AG09319 (cell line): ENCODE results near the gene MTPN.

Source experiments
- DNase-seq: peaks from one replicate; pipeline ENCODE4 v3.0.0-alpha.2; 2010; ENCODE audit warnings: low read depth; ENCODE audit errors: extremely low read depth
- CTCF ChIP-seq: IDR thresholded peaks from 2 replicates; pipeline ENCODE4 v1.5.1; 2011; ENCODE audit warnings: low read depth, mild to moderate bottlenecking, inconsistent platforms, low read length, moderate library complexity

MTPN gene

GRCh38 chr7:135933509-135934188, 43.5 kb downstream of the MTPN start:
- no peak for TF ChIP-seq CTCF

GRCh38 chr7:135932131-135932530, 45.0 kb downstream of the MTPN start:
- TF ChIP-seq CTCF, result no peak

More at GRCh38 chr7:135933509-135934188, 43.5 kb downstream of the MTPN start:
- DNase-seq, result no peak

GRCh38 chr7:135930565-135931461, 46.3 kb downstream of the MTPN start:
- DNase-seq, result no peak
- no peak for TF ChIP-seq CTCF

More at GRCh38 chr7:135932131-135932530, 45.0 kb downstream of the MTPN start:
- no peak for DNase-seq

- TF ChIP-seq CTCF, result no peak
- no peak for DNase-seq
Measured at GRCh38 chr7:135929722-135930141, 47.4 kb downstream of the MTPN start.

GRCh38 chr7:135929249-135929648, 47.9 kb downstream of the MTPN start:
- no peak for DNase-seq
- no peak for TF ChIP-seq CTCF

- no peak for DNase-seq
- no peak for TF ChIP-seq CTCF
Measured at GRCh38 chr7:135928136-135928535, 49.0 kb downstream of the MTPN start.

- no peak for DNase-seq
- TF ChIP-seq CTCF, result no peak
Measured at GRCh38 chr7:135925210-135925609, 51.9 kb downstream of the MTPN start.
